Peyer's patch (tissue), 4 donors: ENCODE measurements around the gene NOP14. TPM values are rescaled to one million over a fixed set of nuclear protein-coding genes. Genes with fewer than 3 reads are reported as not detected.
"Not testable (repeated sequence)": the region's sequence is repeated elsewhere in the genome, so short reads cannot be mapped to it uniquely, and the experiment has no call there.

Source experiments
- DNase-seq, 3 donors: peaks; one replicate each; pipeline ENCODE4 v3.0.0-alpha.2; 2017 to 2019
- H3K27ac ChIP-seq, 4 donors: fragments of 200-600 bp; sonication (generic); one replicate each; pipeline ENCODE4 v1.5.1; 2016 to 2019
- H3K27me3 ChIP-seq, 2 donors: fragments of 200-600 bp; sonication (generic); one replicate each; pipeline ENCODE4 v1.5.1; 2019
- H3K36me3 ChIP-seq, 3 donors: fragments of 200-600 bp; sonication (generic); one replicate each; pipeline ENCODE4 v1.5.1; 2016 to 2019
- H3K4me1 ChIP-seq, 4 donors: fragments of 200-600 bp; sonication (generic); one replicate each; pipeline ENCODE4 v1.5.1; 2016 to 2019
- H3K4me3 ChIP-seq, 4 donors: fragments of 200-600 bp; sonication (generic); 1 replicate in 3 of 4; 2 replicates in 1 of 4; pipeline ENCODE4 v1.5.1; 2016 to 2019; ENCODE audit warnings: mild to moderate bottlenecking in 1 of 4
- H3K9me3 ChIP-seq, 4 donors: fragments of 200-600 bp; sonication (generic); one replicate each; pipeline ENCODE4 v1.5.1; 2016 to 2019; ENCODE audit warnings: mild to moderate bottlenecking in 1 of 4
- POLR2A ChIP-seq, 2 donors: fragments of 450-650 bp; IDR thresholded peaks; one replicate each; pipeline ENCODE4 v1.5.1; 2017; ENCODE audit warnings: antibody characterized with exemption in 2 of 2, mild to moderate bottlenecking in 2 of 2, moderate library complexity in 2 of 2
- total RNA-seq, 4 donors: library from RNA; depleted of rRNA; stranded (reverse); fragments of >200 nt; gene quantifications; one replicate each; pipeline ENCODE4 v1.1.0, GENCODE V29; 2016
- TF ChIP-seq, protein P1 (sequence below), 6 experiments: fragments of 450-650 bp in 4 of 6; fragments of 200-600 bp in 2 of 6; sonication (generic) in 1 of 6; IDR thresholded peaks; one replicate each; pipeline ENCODE4 v1.5.1; 2017 to 2019; ENCODE audit warnings: antibody characterized with exemption in 6 of 6, mild to moderate bottlenecking in 3 of 6, moderate library complexity in 1 of 6

The NOP14 gene
- total RNA-seq, 4 donors from 2014 or later: 13.0 to 76.7 (median 18.6) TPM

GRCh38 chr4:2958446-2958845 lies 4.8 kb downstream of the NOP14 start:
- Histone ChIP-seq H3K9me3 (no peaks in the 10 kb centered on the region), H3K4me3 (no peak overlapping the region), H3K27ac (no peak overlapping the region), H3K27me3 (no peaks in the 10 kb centered on the region), H3K36me3 (peaks cover 0 to 33% (median 0%) of the 10 kb centered on the region in 3 donors), H3K4me1 (peaks cover 6 to 14% (median 6%) of the 10 kb centered on the region in 4 donors)
- DNase-seq: no peak
- TF ChIP-seq, protein P1, sequence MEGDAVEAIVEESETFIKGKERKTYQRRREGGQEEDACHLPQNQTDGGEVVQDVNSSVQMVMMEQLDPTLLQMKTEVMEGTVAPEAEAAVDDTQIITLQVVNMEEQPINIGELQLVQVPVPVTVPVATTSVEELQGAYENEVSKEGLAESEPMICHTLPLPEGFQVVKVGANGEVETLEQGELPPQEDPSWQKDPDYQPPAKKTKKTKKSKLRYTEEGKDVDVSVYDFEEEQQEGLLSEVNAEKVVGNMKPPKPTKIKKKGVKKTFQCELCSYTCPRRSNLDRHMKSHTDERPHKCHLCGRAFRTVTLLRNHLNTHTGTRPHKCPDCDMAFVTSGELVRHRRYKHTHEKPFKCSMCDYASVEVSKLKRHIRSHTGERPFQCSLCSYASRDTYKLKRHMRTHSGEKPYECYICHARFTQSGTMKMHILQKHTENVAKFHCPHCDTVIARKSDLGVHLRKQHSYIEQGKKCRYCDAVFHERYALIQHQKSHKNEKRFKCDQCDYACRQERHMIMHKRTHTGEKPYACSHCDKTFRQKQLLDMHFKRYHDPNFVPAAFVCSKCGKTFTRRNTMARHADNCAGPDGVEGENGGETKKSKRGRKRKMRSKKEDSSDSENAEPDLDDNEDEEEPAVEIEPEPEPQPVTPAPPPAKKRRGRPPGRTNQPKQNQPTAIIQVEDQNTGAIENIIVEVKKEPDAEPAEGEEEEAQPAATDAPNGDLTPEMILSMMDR (IDR thresholded peaks at IDR 0.05): no peak
- TF ChIP-seq POLR2A (IDR thresholded peaks at IDR 0.05): no peak

GRCh38 chr4:2955186-2956044 lies 7.8 kb downstream of the NOP14 start:
- H3K27ac ChIP-seq, DNase-seq, H3K27me3 ChIP-seq, H3K9me3 ChIP-seq, H3K4me3 ChIP-seq, H3K4me1 ChIP-seq: not testable (repeated sequence)
- TF ChIP-seq, protein P1 (IDR thresholded peaks at IDR 0.05): peak in 1 of 6 experiments; percentile 4
- peaks cover 0 to 62% (median 0%) of the 10 kb centered on the region in 3 donors for H3K36me3 ChIP-seq

DNA sequence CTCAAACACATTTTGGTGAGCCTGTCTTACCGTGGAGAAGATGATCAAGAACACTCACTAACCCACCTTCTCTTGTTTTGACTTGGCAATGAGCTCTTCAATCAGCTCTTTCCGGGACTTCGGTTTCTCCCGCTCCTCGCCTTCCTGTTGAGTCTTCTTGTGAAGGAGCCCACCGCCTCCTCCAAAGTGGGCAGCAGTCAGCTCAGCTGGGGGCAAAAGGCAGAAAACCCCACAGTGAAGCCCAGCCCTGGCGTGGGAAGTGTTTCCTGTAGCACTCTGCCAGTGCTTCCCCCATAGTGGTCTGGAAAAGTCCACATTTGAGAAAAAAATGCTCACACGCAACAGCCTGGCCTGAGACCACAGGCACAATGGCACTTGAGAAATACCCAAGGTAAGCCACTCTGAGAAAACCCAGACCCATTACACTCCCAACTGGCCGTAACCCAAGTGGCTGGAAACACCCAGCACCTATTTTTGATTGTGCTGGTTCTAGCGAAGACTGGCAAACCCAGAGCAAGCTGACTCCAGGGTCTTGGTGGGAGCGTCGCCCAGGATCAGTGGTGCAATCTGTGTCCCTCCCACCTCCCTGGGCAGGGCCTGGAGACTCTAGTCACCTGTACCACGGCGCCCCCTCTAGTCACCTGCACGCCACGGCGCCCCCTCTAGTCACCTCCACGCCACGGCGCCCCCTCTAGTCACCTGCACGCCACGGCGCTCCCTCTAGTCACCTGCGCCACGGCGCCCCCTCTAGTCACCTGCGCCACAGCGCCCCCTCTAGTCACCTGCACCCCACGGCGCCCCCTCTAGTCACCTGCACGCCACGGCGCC lies 8.6 kb downstream of the NOP14 start:
- TF ChIP-seq POLR2A (IDR thresholded peaks at IDR 0.05): no peak
- TF ChIP-seq, protein P1 (IDR thresholded peaks at IDR 0.05): peak in 3 of 6 experiments; percentile 8 to 17 (median 11)
- H3K27ac ChIP-seq: peak overlapping the region in 1 of 4 donors; percentile 27
- no peaks in the 10 kb centered on the region for H3K27me3 ChIP-seq
- no peak overlapping the region for H3K4me3 ChIP-seq
- peaks cover 0 to 70% (median 0%) of the 10 kb centered on the region in 3 donors for H3K36me3 ChIP-seq
- H3K4me1 ChIP-seq: no peaks in the 10 kb centered on the region
- no peaks in the 10 kb centered on the region for H3K9me3 ChIP-seq
- peak in 2 of 3 donors; percentile 47 to 56 for DNase-seq

DNA sequence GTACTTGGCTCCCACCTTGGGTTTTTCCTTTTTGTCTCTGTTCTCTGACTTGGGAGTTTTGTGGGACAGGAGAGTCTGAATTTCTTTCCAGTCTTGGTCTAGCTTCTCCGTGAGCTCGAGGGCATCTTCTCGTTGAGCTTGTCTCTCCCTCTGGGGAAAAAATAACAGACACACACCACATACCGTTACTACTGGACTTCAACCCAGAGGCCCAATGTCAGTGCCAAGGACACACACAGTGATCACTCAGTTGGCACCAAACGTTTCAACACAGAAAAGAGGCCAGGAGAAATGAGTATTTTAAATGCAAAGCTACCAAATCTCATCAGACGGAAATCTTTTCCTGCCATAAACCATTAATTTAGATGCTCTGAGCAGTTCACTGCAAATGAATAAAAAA lies 9.7 kb downstream of the NOP14 start:
- no peak for TF ChIP-seq POLR2A (IDR thresholded peaks at IDR 0.05)
- TF ChIP-seq, protein P1 (IDR thresholded peaks at IDR 0.05): no peak
- Histone ChIP-seq H3K36me3 (peaks cover 0 to 80% (median 0%) of the 10 kb centered on the region in 3 donors), H3K27me3 (no peaks in the 10 kb centered on the region), H3K4me3 (no peak overlapping the region), H3K4me1 (no peaks in the 10 kb centered on the region), H3K9me3 (no peaks in the 10 kb centered on the region), H3K27ac (no peak overlapping the region)
- no peak for DNase-seq

GRCh38 chr4:2950221-2950989 lies 12.8 kb downstream of the NOP14 start:
- Histone ChIP-seq H3K4me1 (no peaks in the 10 kb centered on the region), H3K4me3 (no peak overlapping the region), H3K36me3 (peaks cover 0 to 88% (median 0%) of the 10 kb centered on the region in 3 donors), H3K9me3 (no peaks in the 10 kb centered on the region), H3K27ac (no peak overlapping the region), H3K27me3 (no peaks in the 10 kb centered on the region)
- peak in 2 of 3 donors; percentile 39 to 42 for DNase-seq
- no peak for TF ChIP-seq POLR2A (IDR thresholded peaks at IDR 0.05)
- TF ChIP-seq, protein P1 (IDR thresholded peaks at IDR 0.05): no peak
